ENCODE results near the gene IGF1R. TPM values are rescaled to one million over a fixed set of nuclear protein-coding genes. Genes with fewer than 3 reads are reported as not detected.

IGF1R gene
- total and polyA plus RNA-seq, 4 donors, result 5.9 to 154 (median 27.6) TPM

DNA sequence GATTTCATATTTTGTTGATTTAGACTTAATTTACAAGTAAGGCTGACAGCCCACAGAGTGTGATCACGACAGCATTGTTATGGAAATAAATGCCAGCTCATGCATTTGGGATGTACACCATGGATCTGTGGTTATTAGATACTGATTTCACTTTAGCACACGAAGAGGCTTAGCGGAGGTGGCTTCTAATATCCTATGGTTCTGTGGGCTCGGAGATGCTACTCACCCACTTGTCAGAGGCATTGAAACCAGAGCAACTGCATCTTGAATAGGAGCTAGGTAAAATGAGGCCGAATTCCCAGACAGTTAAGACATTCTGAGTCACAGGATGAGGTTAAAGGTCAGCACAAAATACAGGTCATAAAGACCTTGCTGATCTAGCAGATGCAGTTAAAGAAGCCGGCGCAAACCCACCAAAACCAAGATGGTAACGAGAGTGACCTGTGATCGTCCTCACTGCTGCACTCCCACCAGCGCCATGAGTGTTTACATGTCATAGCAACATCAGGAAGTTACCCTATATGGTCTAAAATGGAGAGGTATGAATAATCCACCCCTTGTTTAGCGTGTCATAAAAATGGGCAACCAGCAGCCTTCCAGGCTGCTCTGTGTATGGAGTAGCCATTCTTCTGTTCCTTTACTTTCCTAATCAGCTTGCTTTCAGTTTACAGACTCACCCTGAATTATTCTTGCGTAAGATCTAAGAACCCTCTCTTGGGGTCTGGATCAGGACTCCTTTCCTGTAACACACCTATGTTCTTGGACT lies 241.8 kb downstream of the IGF1R start:
- TF ChIP-seq, protein P1, sequence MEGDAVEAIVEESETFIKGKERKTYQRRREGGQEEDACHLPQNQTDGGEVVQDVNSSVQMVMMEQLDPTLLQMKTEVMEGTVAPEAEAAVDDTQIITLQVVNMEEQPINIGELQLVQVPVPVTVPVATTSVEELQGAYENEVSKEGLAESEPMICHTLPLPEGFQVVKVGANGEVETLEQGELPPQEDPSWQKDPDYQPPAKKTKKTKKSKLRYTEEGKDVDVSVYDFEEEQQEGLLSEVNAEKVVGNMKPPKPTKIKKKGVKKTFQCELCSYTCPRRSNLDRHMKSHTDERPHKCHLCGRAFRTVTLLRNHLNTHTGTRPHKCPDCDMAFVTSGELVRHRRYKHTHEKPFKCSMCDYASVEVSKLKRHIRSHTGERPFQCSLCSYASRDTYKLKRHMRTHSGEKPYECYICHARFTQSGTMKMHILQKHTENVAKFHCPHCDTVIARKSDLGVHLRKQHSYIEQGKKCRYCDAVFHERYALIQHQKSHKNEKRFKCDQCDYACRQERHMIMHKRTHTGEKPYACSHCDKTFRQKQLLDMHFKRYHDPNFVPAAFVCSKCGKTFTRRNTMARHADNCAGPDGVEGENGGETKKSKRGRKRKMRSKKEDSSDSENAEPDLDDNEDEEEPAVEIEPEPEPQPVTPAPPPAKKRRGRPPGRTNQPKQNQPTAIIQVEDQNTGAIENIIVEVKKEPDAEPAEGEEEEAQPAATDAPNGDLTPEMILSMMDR (IDR thresholded peaks at IDR 0.05; ENCODE audit: control extremely low read depth, extremely low read depth), result no peak
- H3K9me3 ChIP-seq (ENCODE audit: control insufficient read depth in 4 of 4, insufficient read depth in 3 of 4, low read length in 3 of 4), result no peaks in the 10 kb centered on the region
- H3K27ac ChIP-seq (ENCODE audit: low read depth in 1 of 2, low read length in 1 of 2), result no peak overlapping the region
- H3K4me3 ChIP-seq, result no peak overlapping the region
- ATAC-seq (ENCODE audit: insufficient read depth, low FRiP score) (no peak), DNase-seq (no peak)
- peaks cover 0 to 8% (median 0%) of the 10 kb centered on the region in 5 donors for H3K4me1 ChIP-seq (ENCODE audit: control insufficient read depth in 5 of 5, insufficient read depth in 5 of 5, low read length in 5 of 5)
- H3K36me3 ChIP-seq (ENCODE audit: control insufficient read depth in 4 of 4, insufficient read depth in 4 of 4, low read length in 4 of 4), result peaks cover 0 to 16% (median 6%) of the 10 kb centered on the region in 4 donors
- no peaks in the 10 kb centered on the region for H3K27me3 ChIP-seq (ENCODE audit: control insufficient read depth in 3 of 3, insufficient read depth in 3 of 3, low read length in 2 of 3)
- no peak overlapping the region for H3K9ac ChIP-seq (ENCODE audit: insufficient read depth in 1 of 2, low read length in 2 of 2)
- 93 to 96% methylated on average over 12 of the region's 12 CpGs for WGBS, 2 donors

DNA sequence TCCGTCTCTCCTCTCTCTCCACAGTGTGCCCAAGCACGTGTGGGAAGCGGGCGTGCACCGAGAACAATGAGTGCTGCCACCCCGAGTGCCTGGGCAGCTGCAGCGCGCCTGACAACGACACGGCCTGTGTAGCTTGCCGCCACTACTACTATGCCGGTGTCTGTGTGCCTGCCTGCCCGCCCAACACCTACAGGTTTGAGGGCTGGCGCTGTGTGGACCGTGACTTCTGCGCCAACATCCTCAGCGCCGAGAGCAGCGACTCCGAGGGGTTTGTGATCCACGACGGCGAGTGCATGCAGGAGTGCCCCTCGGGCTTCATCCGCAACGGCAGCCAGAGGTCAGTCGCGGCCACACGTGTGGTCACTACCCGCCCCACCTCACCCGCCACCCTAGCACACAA lies 243.0 kb downstream of the IGF1R start:
- no peaks in the 10 kb centered on the region for H3K9me3 ChIP-seq (ENCODE audit: control insufficient read depth in 4 of 4, insufficient read depth in 3 of 4, low read length in 3 of 4)
- H3K27ac ChIP-seq (ENCODE audit: low read depth in 1 of 2, low read length in 1 of 2), result no peak overlapping the region
- TF ChIP-seq, protein P1 (IDR thresholded peaks at IDR 0.05; ENCODE audit: control extremely low read depth, extremely low read depth), result no peak
- DNase-seq, result no peak
- no peak for ATAC-seq (ENCODE audit: insufficient read depth, low FRiP score)
- H3K27me3 ChIP-seq (ENCODE audit: control insufficient read depth in 3 of 3, insufficient read depth in 3 of 3, low read length in 2 of 3), result no peaks in the 10 kb centered on the region
- H3K4me3 ChIP-seq, result no peak overlapping the region
- peaks cover 0 to 12% (median 0%) of the 10 kb centered on the region in 5 donors for H3K4me1 ChIP-seq (ENCODE audit: control insufficient read depth in 5 of 5, insufficient read depth in 5 of 5, low read length in 5 of 5)
- 96 to 97% methylated on average over 31 of the region's 31 CpGs for WGBS, 2 donors
- H3K9ac ChIP-seq (ENCODE audit: insufficient read depth in 1 of 2, low read length in 2 of 2), result no peak overlapping the region
- peaks cover 0 to 20% (median 9%) of the 10 kb centered on the region in 4 donors for H3K36me3 ChIP-seq (ENCODE audit: control insufficient read depth in 4 of 4, insufficient read depth in 4 of 4, low read length in 4 of 4)

DNA sequence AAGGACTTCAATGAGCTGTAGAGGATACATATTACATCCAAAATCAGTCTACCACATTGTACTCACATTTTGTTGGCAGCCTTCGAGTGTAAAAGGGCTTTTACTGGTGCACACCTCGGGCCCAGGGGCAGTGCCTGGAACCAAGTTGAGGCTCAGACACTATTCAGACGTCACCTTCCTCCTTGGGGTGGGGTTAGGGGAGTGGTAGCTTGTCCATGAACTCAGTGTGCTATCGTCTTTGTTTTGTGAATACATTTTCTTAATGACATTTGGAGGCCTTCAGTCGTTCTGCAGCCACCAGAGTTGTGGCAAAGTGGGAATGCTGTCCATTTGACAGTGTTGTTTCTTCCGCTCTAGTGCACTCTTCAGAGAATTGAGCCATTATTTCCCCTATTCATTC lies 245.1 kb downstream of the IGF1R start:
- Histone ChIP-seq H3K27me3 (ENCODE audit: control insufficient read depth in 3 of 3, insufficient read depth in 3 of 3, low read length in 2 of 3) (no peaks in the 10 kb centered on the region), H3K36me3 (ENCODE audit: control insufficient read depth in 4 of 4, insufficient read depth in 4 of 4, low read length in 4 of 4) (peaks cover 0 to 30% (median 15%) of the 10 kb centered on the region in 4 donors), H3K4me1 (ENCODE audit: control insufficient read depth in 5 of 5, insufficient read depth in 5 of 5, low read length in 5 of 5) (peaks cover 0 to 16% (median 0%) of the 10 kb centered on the region in 5 donors), H3K9ac (ENCODE audit: insufficient read depth in 1 of 2, low read length in 2 of 2) (no peak overlapping the region), H3K9me3 (ENCODE audit: control insufficient read depth in 4 of 4, insufficient read depth in 3 of 4, low read length in 3 of 4) (no peaks in the 10 kb centered on the region), H3K27ac (ENCODE audit: low read depth in 1 of 2, low read length in 1 of 2) (no peak overlapping the region), H3K4me3 (no peak overlapping the region)
- no peak for DNase-seq
- TF ChIP-seq, protein P1 (IDR thresholded peaks at IDR 0.05; ENCODE audit: control extremely low read depth, extremely low read depth), result no peak
- WGBS, 2 donors, result 77 to 86% methylated on average over 6 of the region's 6 CpGs
- ATAC-seq (ENCODE audit: insufficient read depth, low FRiP score), result no peak

All from lung (tissue), 12 donors.